PC-9 (cell line): ENCODE measurements around the gene NOXO1. TPM values are rescaled to one million over a fixed set of nuclear protein-coding genes. Genes with fewer than 3 reads are reported as not detected.
A peak's percentile ranks its signal among the peaks of the same experiment; 100 is the strongest.

Source experiments
- BruUV-seq: library from RNA; stranded (reverse); fragments of 400-500 nt; replicated peaks from 2 replicates; lab custom pipeline; 2021; lab: Mats Ljungman, UMichigan
- CTCF ChIA-PET: fragments of 300-600 bp; sonication (Branson Sonifier 250); formaldehyde crosslinking; loops from one replicate; lab custom pipeline; 2022; ENCODE audit warnings: antibody characterized with exemption; lab: Charles Lee
- POLR2A ChIA-PET: fragments of 300-600 bp; sonication (Branson Sonifier 250); formaldehyde crosslinking; loops from one replicate; lab custom pipeline; 2022; ENCODE audit warnings: antibody characterized with exemption; ENCODE audit not compliant: unreplicated experiment; lab: Charles Lee
- DNase-seq, 2 experiments: peaks; one replicate each; pipeline versions ENCODE4 v3.0.0 to v3.0.0-alpha.2; 2015 to 2022; ENCODE audit warnings: mixed read lengths in 1 of 2
- H2AFZ ChIP-seq: fragments of 200-600 bp; sonication (generic); 2 replicates; pipeline ENCODE4 v1.8.1; 2017; ENCODE audit warnings: antibody characterized with exemption
- H3F3A ChIP-seq: fragments of 200-600 bp; sonication (generic); 2 replicates; pipeline ENCODE4 v1.8.1; 2017; ENCODE audit warnings: antibody characterized with exemption, mild to moderate bottlenecking, low read depth; ENCODE audit not compliant: insufficient read depth
- H3K27ac ChIP-seq: fragments of 200-600 bp; sonication (generic); 2 replicates; pipeline ENCODE4 v1.6.1; 2016; ENCODE audit warnings: mixed run types
- H3K27me3 ChIP-seq: fragments of 200-600 bp; sonication (generic); 2 replicates; pipeline ENCODE4 v1.6.1; 2016; ENCODE audit warnings: low read depth, mixed run types; ENCODE audit not compliant: insufficient read depth
- H3K36me3 ChIP-seq: fragments of 200-600 bp; sonication (generic); 2 replicates; pipeline ENCODE4 v1.6.1; 2016; ENCODE audit warnings: low read depth, mixed run types
- H3K4me1 ChIP-seq: fragments of 200-600 bp; sonication (generic); replicated peaks from 2 replicates; pipeline ENCODE4 v1.6.1; 2016; ENCODE audit warnings: mixed run types; ENCODE audit not compliant: insufficient read depth
- H3K4me2 ChIP-seq: fragments of 200-600 bp; sonication (generic); 2 replicates; pipeline ENCODE4 v1.6.1; 2017; ENCODE audit warnings: mixed run types
- H3K4me3 ChIP-seq: fragments of 200-600 bp; sonication (generic); 2 replicates; pipeline ENCODE4 v1.6.1; 2016; ENCODE audit warnings: mixed run types
- H3K79me2 ChIP-seq: fragments of 200-600 bp; sonication (generic); 2 replicates; pipeline ENCODE4 v1.6.1; 2017; ENCODE audit warnings: low read depth, mixed run types
- H3K9me2 ChIP-seq: fragments of 200-600 bp; sonication (generic); 2 replicates; pipeline ENCODE4 v1.8.1; 2017; ENCODE audit warnings: mild to moderate bottlenecking; ENCODE audit not compliant: insufficient read depth
- H3K9me3 ChIP-seq: fragments of 200-600 bp; sonication (generic); 2 replicates; pipeline ENCODE4 v1.8.1; 2016; ENCODE audit warnings: low read depth; ENCODE audit not compliant: insufficient read depth
- H4K20me1 ChIP-seq: fragments of 200-600 bp; sonication (generic); 2 replicates; pipeline ENCODE4 v1.8.1; 2017; ENCODE audit not compliant: insufficient read depth
- CTCF ChIP-seq: fragments of 200-600 bp; sonication (generic); conservative IDR thresholded peaks from 2 replicates; pipeline ENCODE4 v1.6.1; 2017; ENCODE audit warnings: mixed run types, antibody characterized with exemption, mild to moderate bottlenecking, moderate library complexity
- EZH2 ChIP-seq: fragments of 200-600 bp; sonication (generic); IDR thresholded peaks from 2 replicates; pipeline ENCODE4 v1.8.0; 2017; ENCODE audit warnings: antibody characterized with exemption, low read depth
- intact Hi-C: fragments of 100-400 bp; cut with micrococcal nuclease; formaldehyde crosslinking; loops from one replicate; pipeline ENCODE4 v1.10.0; 2022; ENCODE audit not compliant: unreplicated experiment
- total RNA-seq: library from RNA; stranded (reverse); gene quantifications from 2 replicates; pipeline ENCODE4 v1.2.3, GENCODE V29; 2021

NOXO1 gene
- total RNA-seq, 1 experiment from 2014 or later, result 11.1 TPM

GRCh38 chr16:1973461-1974156 lies 7.7 kb downstream of the NOXO1 start:
- intact Hi-C loops, result no loop called here
- H3K36me3 ChIP-seq, result peaks cover 3% of the 10 kb centered on the region; the same call in 1 of the 2 replicates
- H3K4me2 ChIP-seq, result peak overlapping the region; percentile 100
- no peak overlapping the region for H2AFZ ChIP-seq
- H3K79me2 ChIP-seq, result peaks cover 38% of the 10 kb centered on the region
- POLR2A ChIA-PET, result no interaction called here
- H3K27ac ChIP-seq, result no peak overlapping the region
- BruUV-seq, result no TSS peak
- H3F3A ChIP-seq, result peaks cover 27% of the 10 kb centered on the region; the same call in 1 of the 2 replicates
- CTCF ChIA-PET, result no interaction called here
- DNase-seq, result no peak
- TF ChIP-seq EZH2 (no peak), CTCF (no peak)
- H3K9me2 ChIP-seq, result no peaks in the 10 kb centered on the region
- peaks cover 17% of the 10 kb centered on the region for H3K4me1 ChIP-seq
- peaks cover 9% of the 10 kb centered on the region; the same call in 1 of the 2 replicates for H4K20me1 ChIP-seq
- H3K27me3 ChIP-seq, result no peaks in the 10 kb centered on the region
- H3K4me3 ChIP-seq, result peak overlapping the region; percentile 75; the same call in 1 of the 2 replicates
- no peaks in the 10 kb centered on the region for H3K9me3 ChIP-seq

- no TSS peak for BruUV-seq
- Histone ChIP-seq H3K27me3 (no peaks in the 10 kb centered on the region), H3K79me2 (peaks cover 38% of the 10 kb centered on the region), H3K36me3 (peaks cover 3% of the 10 kb centered on the region; the same call in 1 of the 2 replicates), H2AFZ (peak overlapping the region; percentile 89), H3K9me3 (no peaks in the 10 kb centered on the region), H4K20me1 (peaks cover 7% of the 10 kb centered on the region; the same call in 1 of the 2 replicates), H3K4me2 (peak overlapping the region; percentile 100), H3K4me3 (peak overlapping the region; percentile 75), H3K27ac (0 out of 2 replicates have a peak overlapping the region, but pooled peaks have one; percentile 36), H3K9me2 (no peaks in the 10 kb centered on the region), H3K4me1 (peaks cover 16% of the 10 kb centered on the region), H3F3A (peaks cover 20% of the 10 kb centered on the region; the same call in 1 of the 2 replicates)
- ChIA-PET POLR2A (no interaction called here), CTCF (no interaction called here)
- TF ChIP-seq CTCF, result no peak
- no peak for TF ChIP-seq EZH2
- DNase-seq, result no peak
- intact Hi-C loops, result no loop called here
Measured at GRCh38 chr16:1972490-1972877, 8.8 kb downstream of the NOXO1 start.

- Histone ChIP-seq H3K9me2 (no peaks in the 10 kb centered on the region), H3K79me2 (peaks cover 38% of the 10 kb centered on the region), H3K27me3 (no peaks in the 10 kb centered on the region), H3K4me2 (peak within 1 kb of the TSS; percentile 100), H4K20me1 (peaks cover 7% of the 10 kb centered on the region; the same call in 1 of the 2 replicates), H3K36me3 (no peaks in the 10 kb centered on the region; the same call in 1 of the 2 replicates), H3K4me1 (peaks cover 16% of the 10 kb centered on the region), H3F3A (peaks cover 18% of the 10 kb centered on the region; the same call in 1 of the 2 replicates), H3K9me3 (no peaks in the 10 kb centered on the region), H2AFZ (peak within 1 kb of the TSS; percentile 89), H3K27ac (peak within 1 kb of the TSS; percentile 66), H3K4me3 (peak within 1 kb of the TSS; percentile 75)
- TF ChIP-seq CTCF, result no peak
- TF ChIP-seq EZH2, result no peak
- POLR2A ChIA-PET, result interaction anchor here (0.6 to 0.9 kb wide), 4 partner anchors 12 to 70 kb away, joined by 3 to 8 read pairs (median 3); no protein-coding TSS in a partner anchor
- peak; percentile 86 to 98 for DNase-seq
- intact Hi-C loops, result no loop called here
- CTCF ChIA-PET, result interaction anchor here (1.2 kb wide), 1 partner anchor 169 kb away, joined by 9 read pairs; no protein-coding TSS in a partner anchor
- no TSS peak for BruUV-seq
Measured at GRCh38 chr16:1971796-1972489, 9.3 kb downstream of the NOXO1 start, which contains the start of gene TBL3. Gene TBL3, plus strand, starts transcription at chr16:1972053. Its CDS starts 112 bp downstream, at chr16:1972165.
